ENCODE data around the gene IFI16.
"Not testable (repeated sequence)": the region's sequence is repeated elsewhere in the genome, so short reads cannot be mapped to it uniquely, and the experiment has no call there.

The IFI16 gene

GRCh38 chr1:159007726-159008125 lies 2.0 kb upstream of the IFI16 start:
- DNase-seq (ENCODE audit: low read depth in 2 of 3, low spot score in 2 of 3) = no peak

- DNase-seq (ENCODE audit: low read depth in 2 of 3, low spot score in 2 of 3) = peak in 1 of 3 experiments; percentile 30
These were observed 941 bp upstream of the IFI16 start for GRCh38 chr1:159008744-159009188.

GRCh38 chr1:159009287-159009686 lies 420 bp upstream of the IFI16 start:
- no peak for DNase-seq (ENCODE audit: low read depth in 2 of 3, low spot score in 2 of 3)

GRCh38 chr1:159010391-159010790 lies 684 bp downstream of the IFI16 start:
- no peak for DNase-seq (ENCODE audit: low read depth in 2 of 3, low spot score in 2 of 3)

GRCh38 chr1:159011001-159011400 lies 1.3 kb downstream of the IFI16 start:
- DNase-seq (ENCODE audit: low read depth in 2 of 3, low spot score in 2 of 3) = not testable (repeated sequence)

- DNase-seq (ENCODE audit: low read depth in 2 of 3, low spot score in 2 of 3) = no peak
These were observed 2.0 kb downstream of the IFI16 start for GRCh38 chr1:159011751-159012150.

- DNase-seq (ENCODE audit: low read depth in 2 of 3, low spot score in 2 of 3) = peak in 1 of 3 experiments; percentile 23
These were observed 2.8 kb downstream of the IFI16 start for GRCh38 chr1:159012495-159012894.

- no peak for DNase-seq (ENCODE audit: low read depth in 2 of 3, low spot score in 2 of 3)
These were observed 4.4 kb downstream of the IFI16 start for GRCh38 chr1:159014003-159014571.

GRCh38 chr1:159014851-159015250 lies 5.1 kb downstream of the IFI16 start:
- DNase-seq (ENCODE audit: low read depth in 2 of 3, low spot score in 2 of 3) = no peak

GRCh38 chr1:159015440-159015909 lies 5.8 kb downstream of the IFI16 start:
- peak in 1 of 3 experiments; percentile 40 for DNase-seq (ENCODE audit: low read depth in 2 of 3, low spot score in 2 of 3)

GRCh38 chr1:159023723-159024122 lies 14.0 kb downstream of the IFI16 start:
- DNase-seq (ENCODE audit: low read depth in 2 of 3, low spot score in 2 of 3) = no peak

- no peak for DNase-seq (ENCODE audit: low read depth in 2 of 3, low spot score in 2 of 3)
These were observed 15.3 kb downstream of the IFI16 start for GRCh38 chr1:159025043-159025442.

GRCh38 chr1:159026841-159027240 lies 17.1 kb downstream of the IFI16 start:
- not testable (repeated sequence) for DNase-seq (ENCODE audit: low read depth in 2 of 3, low spot score in 2 of 3)

GRCh38 chr1:159030311-159030710 lies 20.6 kb downstream of the IFI16 start:
- no peak for DNase-seq (ENCODE audit: low read depth in 2 of 3, low spot score in 2 of 3)

GRCh38 chr1:159030877-159031447 lies 21.3 kb downstream of the IFI16 start:
- DNase-seq (ENCODE audit: low read depth in 2 of 3, low spot score in 2 of 3) = no peak

GRCh38 chr1:159040206-159040605 lies 30.5 kb downstream of the IFI16 start:
- no peak for DNase-seq (ENCODE audit: low read depth in 2 of 3, low spot score in 2 of 3)

GRCh38 chr1:159040893-159041724 lies 31.4 kb downstream of the IFI16 start:
- DNase-seq (ENCODE audit: low read depth in 2 of 3, low spot score in 2 of 3) = no peak

GRCh38 chr1:159046486-159046885 lies 36.8 kb downstream of the IFI16 start:
- DNase-seq (ENCODE audit: low read depth in 2 of 3, low spot score in 2 of 3) = not testable (repeated sequence)

GRCh38 chr1:159051436-159051835 lies 41.7 kb downstream of the IFI16 start:
- no peak for DNase-seq (ENCODE audit: low read depth in 2 of 3, low spot score in 2 of 3)

GRCh38 chr1:159054427-159054826 lies 44.7 kb downstream of the IFI16 start:
- DNase-seq (ENCODE audit: low read depth in 2 of 3, low spot score in 2 of 3) = no peak

GRCh38 chr1:159055181-159055641 lies 45.5 kb downstream of the IFI16 start:
- DNase-seq (ENCODE audit: low read depth in 2 of 3, low spot score in 2 of 3) = no peak

Measured in activated CD8-positive, alpha-beta memory T cell treated with anti-CD3 and anti-CD28 coated beads for 48 hours (primary cell).